DND-41 (cell line): ENCODE results near the gene ERCC2.

ENCODE experiments used
- ATAC-seq: fragments of 200-7000 bp; cut with Tn5 transposase; 3 replicates; pipeline ENCODE4 v1.9.1; 2021; ENCODE audit warnings: low read depth; ENCODE audit not compliant: insufficient read depth
- DNase-seq: peaks from one replicate; pipeline ENCODE4 v3.0.0-alpha.2; 2020
- H2AFZ ChIP-seq: 2 replicates; pipeline ENCODE4 v1.6.0; 2012; ENCODE audit warnings: low read depth, low read length
- H3K27ac ChIP-seq: 2 replicates; pipeline ENCODE4 v1.5.1; 2012; ENCODE audit warnings: low read length, inconsistent platforms
- H3K27me3 ChIP-seq: fragments of 200-600 bp; sonication (generic); 2 replicates; pipeline ENCODE4 v1.6.0; 2012; ENCODE audit warnings: low read length, mild to moderate bottlenecking, inconsistent platforms; ENCODE audit not compliant: insufficient read depth, poor library complexity
- H3K36me3 ChIP-seq: 2 replicates; pipeline ENCODE4 v1.5.1; 2012; ENCODE audit warnings: low read length, inconsistent platforms; ENCODE audit not compliant: insufficient read depth
- H3K4me1 ChIP-seq: 2 replicates; pipeline ENCODE4 v1.5.1; 2012; ENCODE audit warnings: mild to moderate bottlenecking, low read length; ENCODE audit not compliant: insufficient read depth
- H3K4me2 ChIP-seq: 2 replicates; pipeline ENCODE4 v1.6.0; 2012; ENCODE audit warnings: mild to moderate bottlenecking, moderate library complexity, low read length, inconsistent platforms; ENCODE audit not compliant: insufficient read depth
- H3K4me3 ChIP-seq, 2 experiments: fragments of 200-600 bp in 1 of 2; shearing (Covaris generic) in 1 of 2; 2 replicates each; pipeline ENCODE4 v1.5.1; 2012 to 2016; ENCODE audit warnings: inconsistent platforms in 2 of 2, low read length in 2 of 2, mild to moderate bottlenecking in 2 of 2, low read depth in 1 of 2, moderate library complexity in 1 of 2
- H3K79me2 ChIP-seq: 2 replicates; pipeline ENCODE4 v1.6.0; 2012; ENCODE audit warnings: low read length, inconsistent platforms; ENCODE audit not compliant: insufficient read depth
- H3K9ac ChIP-seq: 2 replicates; pipeline ENCODE4 v1.6.0; 2012; ENCODE audit warnings: low read depth, mild to moderate bottlenecking, inconsistent platforms, low read length, moderate library complexity
- H3K9me3 ChIP-seq: 2 replicates; pipeline ENCODE4 v1.5.1; 2012; ENCODE audit warnings: low read length, moderate library complexity, mild to moderate bottlenecking, inconsistent platforms; ENCODE audit not compliant: insufficient read depth, severe bottlenecking
- H4K20me1 ChIP-seq: 2 replicates; pipeline ENCODE4 v1.6.0; 2012; ENCODE audit warnings: low read length; ENCODE audit not compliant: insufficient read depth
- EZH2 ChIP-seq: IDR thresholded peaks from 3 replicates; pipeline ENCODE4 v1.6.1; 2012; ENCODE audit warnings: borderline replicate concordance, low read depth, mild to moderate bottlenecking, moderate library complexity, low read length, inconsistent platforms; ENCODE audit not compliant: severe bottlenecking
- TF ChIP-seq, protein P1 (sequence below): IDR thresholded peaks from 2 replicates; pipeline ENCODE4 v1.5.1; 2012; ENCODE audit warnings: borderline replicate concordance, low read length, moderate library complexity, mild to moderate bottlenecking; ENCODE audit not compliant: poor library complexity, severe bottlenecking; ENCODE audit errors: extremely low read depth

Gene ERCC2

GRCh38 chr19:45395821-45396617, 25.6 kb upstream of the ERCC2 start:
- DNase-seq, result no peak
- no peaks in the 10 kb centered on the region for H3K9me3 ChIP-seq
- ATAC-seq, result no peak
- H2AFZ ChIP-seq, result no peak overlapping the region
- H3K9ac ChIP-seq, result no peak overlapping the region
- no peak overlapping the region for H3K4me3 ChIP-seq
- H3K36me3 ChIP-seq, result no peaks in the 10 kb centered on the region
- no peaks in the 10 kb centered on the region for H4K20me1 ChIP-seq
- TF ChIP-seq, protein P1, sequence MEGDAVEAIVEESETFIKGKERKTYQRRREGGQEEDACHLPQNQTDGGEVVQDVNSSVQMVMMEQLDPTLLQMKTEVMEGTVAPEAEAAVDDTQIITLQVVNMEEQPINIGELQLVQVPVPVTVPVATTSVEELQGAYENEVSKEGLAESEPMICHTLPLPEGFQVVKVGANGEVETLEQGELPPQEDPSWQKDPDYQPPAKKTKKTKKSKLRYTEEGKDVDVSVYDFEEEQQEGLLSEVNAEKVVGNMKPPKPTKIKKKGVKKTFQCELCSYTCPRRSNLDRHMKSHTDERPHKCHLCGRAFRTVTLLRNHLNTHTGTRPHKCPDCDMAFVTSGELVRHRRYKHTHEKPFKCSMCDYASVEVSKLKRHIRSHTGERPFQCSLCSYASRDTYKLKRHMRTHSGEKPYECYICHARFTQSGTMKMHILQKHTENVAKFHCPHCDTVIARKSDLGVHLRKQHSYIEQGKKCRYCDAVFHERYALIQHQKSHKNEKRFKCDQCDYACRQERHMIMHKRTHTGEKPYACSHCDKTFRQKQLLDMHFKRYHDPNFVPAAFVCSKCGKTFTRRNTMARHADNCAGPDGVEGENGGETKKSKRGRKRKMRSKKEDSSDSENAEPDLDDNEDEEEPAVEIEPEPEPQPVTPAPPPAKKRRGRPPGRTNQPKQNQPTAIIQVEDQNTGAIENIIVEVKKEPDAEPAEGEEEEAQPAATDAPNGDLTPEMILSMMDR, result no peak
- no peak for TF ChIP-seq EZH2
- H3K27ac ChIP-seq, result no peak overlapping the region
- H3K4me2 ChIP-seq, result no peak overlapping the region
- H3K79me2 ChIP-seq, result no peaks in the 10 kb centered on the region
- H3K4me1 ChIP-seq, result no peaks in the 10 kb centered on the region
- no peaks in the 10 kb centered on the region for H3K27me3 ChIP-seq

GRCh38 chr19:45391871-45392665, 21.7 kb upstream of the ERCC2 start:
- no peaks in the 10 kb centered on the region for H3K4me1 ChIP-seq
- no peaks in the 10 kb centered on the region for H3K36me3 ChIP-seq
- H3K9ac ChIP-seq, result no peak overlapping the region
- no peak overlapping the region for H3K27ac ChIP-seq
- H3K4me2 ChIP-seq, result no peak overlapping the region
- H3K27me3 ChIP-seq, result no peaks in the 10 kb centered on the region
- no peak for ATAC-seq
- no peaks in the 10 kb centered on the region for H4K20me1 ChIP-seq
- no peak for DNase-seq
- H2AFZ ChIP-seq, result no peak overlapping the region
- no peak overlapping the region for H3K4me3 ChIP-seq
- no peaks in the 10 kb centered on the region for H3K9me3 ChIP-seq
- no peak for TF ChIP-seq EZH2
- TF ChIP-seq, protein P1, result no peak
- no peaks in the 10 kb centered on the region for H3K79me2 ChIP-seq

- TF ChIP-seq, protein P1, result no peak
- no peak for TF ChIP-seq EZH2
- Histone ChIP-seq H3K27me3 (no peaks in the 10 kb centered on the region), H3K9ac (no peak overlapping the region), H3K4me2 (no peak overlapping the region), H4K20me1 (no peaks in the 10 kb centered on the region), H2AFZ (no peak overlapping the region), H3K27ac (no peak overlapping the region), H3K4me3 (no peak overlapping the region), H3K9me3 (no peaks in the 10 kb centered on the region), H3K4me1 (no peaks in the 10 kb centered on the region), H3K36me3 (no peaks in the 10 kb centered on the region), H3K79me2 (no peaks in the 10 kb centered on the region)
- DNase-seq (no peak), ATAC-seq (no peak)
Observed at GRCh38 chr19:45391346-45391745, 21.0 kb upstream of the ERCC2 start.
